Measurements from ENCODE around the gene GPN1.
"Not testable (repeated sequence)": the region's sequence is repeated elsewhere in the genome, so short reads cannot be mapped to it uniquely, and the experiment has no call there.

DNA sequence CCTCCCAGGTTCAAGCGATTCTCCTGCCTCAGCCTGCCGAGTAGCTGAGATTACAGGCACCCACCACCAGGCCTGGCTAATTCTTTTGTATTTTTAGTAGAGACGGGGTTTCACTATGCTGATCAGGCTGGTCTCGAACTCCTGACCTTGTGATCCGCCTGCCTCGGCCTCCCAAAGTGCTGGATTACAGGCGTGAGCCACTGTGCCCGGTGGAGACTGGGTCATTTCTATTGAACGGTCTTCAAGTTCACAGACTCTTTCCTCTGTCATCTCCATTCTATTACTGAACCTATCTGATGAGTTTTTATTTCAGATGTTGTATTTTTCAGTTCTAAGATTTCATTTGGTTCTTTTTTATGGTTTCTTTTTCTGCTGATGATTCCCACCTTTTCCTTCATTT lies 33.4 kb upstream of the GPN1 start:
- TF ChIP-seq CTCF (conservative IDR thresholded peaks at IDR 0.05; ENCODE audit: low read depth, low read length); EZH2 (IDR thresholded peaks at IDR 0.05; ENCODE audit: borderline replicate concordance, low read depth, low read length, poor library complexity, severe bottlenecking): not testable (repeated sequence)

Data from A673 (cell line).